ENCODE data around the gene TSSC4. TPM values are rescaled to one million over a fixed set of nuclear protein-coding genes. Genes with fewer than 3 reads are reported as not detected.

TSSC4 gene
- total RNA-seq, 1 experiment from 2014 or later = 90.1 TPM

DNA sequence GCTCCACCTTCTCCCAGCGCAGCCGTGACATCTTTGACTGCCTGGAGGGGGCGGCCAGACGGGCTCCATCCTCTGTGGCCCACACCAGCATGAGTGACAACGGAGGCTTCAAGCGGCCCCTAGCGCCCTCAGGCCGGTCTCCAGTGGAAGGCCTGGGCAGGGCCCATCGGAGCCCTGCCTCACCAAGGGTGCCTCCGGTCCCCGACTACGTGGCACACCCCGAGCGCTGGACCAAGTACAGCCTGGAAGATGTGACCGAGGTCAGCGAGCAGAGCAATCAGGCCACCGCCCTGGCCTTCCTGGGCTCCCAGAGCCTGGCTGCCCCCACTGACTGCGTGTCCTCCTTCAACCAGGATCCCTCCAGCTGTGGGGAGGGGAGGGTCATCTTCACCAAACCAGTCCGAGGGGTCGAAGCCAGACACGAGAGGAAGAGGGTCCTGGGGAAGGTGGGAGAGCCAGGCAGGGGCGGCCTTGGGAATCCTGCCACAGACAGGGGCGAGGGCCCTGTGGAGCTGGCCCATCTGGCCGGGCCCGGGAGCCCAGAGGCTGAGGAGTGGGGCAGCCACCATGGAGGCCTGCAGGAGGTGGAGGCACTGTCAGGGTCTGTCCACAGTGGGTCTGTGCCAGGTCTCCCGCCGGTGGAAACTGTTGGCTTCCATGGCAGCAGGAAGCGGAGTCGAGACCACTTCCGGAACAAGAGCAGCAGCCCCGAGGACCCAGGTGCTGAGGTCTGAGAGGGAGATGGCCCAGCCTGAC lies 2.5 kb downstream of the TSSC4 start:
- Histone ChIP-seq H3K36me3 (peaks cover 44% of the 10 kb centered on the region), H3K27me3 (no peaks in the 10 kb centered on the region), H3K4me3 (no peak overlapping the region), H3K9me3 (no peaks in the 10 kb centered on the region)
- no peak for DNase-seq

DNA sequence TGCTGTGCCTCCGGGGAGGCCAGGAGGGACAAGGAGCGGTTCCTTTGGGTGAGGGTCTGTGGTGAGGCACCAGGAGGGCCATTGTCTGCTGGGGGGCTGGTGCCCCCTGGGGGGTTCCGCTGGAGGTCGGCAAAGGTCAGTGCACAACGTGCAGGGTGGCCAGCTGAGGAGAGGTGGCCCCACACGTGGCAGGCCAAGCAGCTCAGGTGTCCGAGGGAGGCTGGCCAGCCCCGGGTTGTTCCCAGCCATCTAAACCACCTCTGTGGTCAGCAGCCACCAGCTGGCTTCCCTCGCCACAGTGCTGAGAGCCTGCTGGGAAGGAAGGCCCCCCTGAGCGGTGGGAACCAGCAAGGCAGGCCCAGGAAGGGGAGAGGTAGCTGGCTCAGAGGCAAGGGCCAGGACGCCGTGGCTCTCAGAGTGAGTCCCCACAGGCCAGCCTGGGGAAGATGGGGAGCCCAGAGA lies 4.2 kb downstream of the TSSC4 start:
- H3K4me3 ChIP-seq = no peak overlapping the region
- no peaks in the 10 kb centered on the region for H3K27me3 ChIP-seq
- no peaks in the 10 kb centered on the region for H3K9me3 ChIP-seq
- DNase-seq = no peak
- peaks cover 28% of the 10 kb centered on the region for H3K36me3 ChIP-seq

DNA sequence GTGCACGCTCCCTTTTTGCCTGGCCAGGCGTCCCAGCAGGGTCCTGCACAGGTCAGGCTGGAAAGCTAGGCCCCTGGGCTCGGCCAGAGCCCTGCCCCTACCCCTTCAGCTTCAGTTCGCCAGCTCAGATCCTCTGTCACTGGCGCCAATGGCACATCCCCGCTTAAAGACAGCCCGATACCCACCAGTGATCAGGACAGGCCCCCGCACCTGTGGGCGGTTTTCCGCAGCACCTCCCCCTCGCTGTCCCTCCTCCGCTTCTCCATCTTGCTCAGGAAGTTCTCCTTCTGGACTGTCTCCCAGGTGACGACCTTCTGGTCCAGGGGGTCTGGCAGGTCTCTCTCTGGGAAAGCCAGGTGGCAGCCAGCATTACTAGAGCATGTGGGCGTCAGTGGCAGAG lies 5.9 kb downstream of the TSSC4 start:
- no peak overlapping the region for H3K4me3 ChIP-seq
- peaks cover 26% of the 10 kb centered on the region for H3K36me3 ChIP-seq
- H3K27me3 ChIP-seq = no peaks in the 10 kb centered on the region
- no peak for DNase-seq
- no peaks in the 10 kb centered on the region for H3K9me3 ChIP-seq

DNA sequence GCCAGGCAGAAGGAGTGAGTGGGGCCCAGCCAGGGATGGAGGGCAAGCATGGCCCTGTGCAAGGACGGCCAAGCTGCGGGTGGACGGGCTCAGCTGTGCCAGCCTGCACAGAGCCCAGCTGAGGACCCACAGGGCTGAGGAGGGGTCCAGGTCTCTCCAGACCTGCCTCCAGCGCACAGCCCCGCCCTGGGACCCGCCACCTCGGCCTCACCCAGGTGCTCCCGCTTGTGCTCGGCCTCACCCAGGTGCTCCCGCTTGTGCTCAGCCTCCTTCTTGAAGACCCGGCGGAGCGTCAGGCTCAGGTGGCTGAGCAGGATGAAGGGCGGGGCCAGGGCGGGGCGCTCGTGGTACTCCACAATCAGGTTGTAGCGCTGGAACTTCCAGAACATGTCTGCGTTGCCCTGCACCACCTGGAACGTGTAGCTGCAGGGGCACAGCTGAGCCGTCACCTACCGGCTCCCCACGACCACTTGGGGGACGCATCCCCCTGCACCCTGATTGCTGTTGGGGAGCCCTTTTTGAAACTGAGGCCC lies 6.4 kb downstream of the TSSC4 start:
- no peak overlapping the region for H3K4me3 ChIP-seq
- H3K9me3 ChIP-seq = no peaks in the 10 kb centered on the region
- DNase-seq = no peak
- no peaks in the 10 kb centered on the region for H3K27me3 ChIP-seq
- peaks cover 24% of the 10 kb centered on the region for H3K36me3 ChIP-seq

DNA sequence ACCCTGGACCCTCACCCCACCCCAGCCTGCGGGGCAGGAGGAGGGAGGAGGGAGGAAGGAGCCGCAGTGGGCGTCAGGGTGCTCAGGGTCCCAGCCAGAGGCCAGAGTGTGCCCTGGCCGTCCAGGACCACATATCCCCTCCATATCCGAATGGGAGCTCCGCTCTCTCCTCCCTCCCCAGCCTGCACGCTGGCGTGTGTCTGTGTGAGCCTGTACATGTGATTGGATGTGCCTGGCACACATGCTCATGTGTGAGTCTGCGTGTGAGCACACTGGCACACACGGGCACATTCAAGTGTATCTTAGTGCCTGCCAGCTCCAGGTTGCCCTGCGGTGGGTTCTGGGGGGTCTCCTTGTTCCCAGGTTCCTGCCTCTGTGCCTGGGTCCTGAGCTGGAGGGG lies 8.1 kb downstream of the TSSC4 start:
- DNase-seq = no peak
- H3K36me3 ChIP-seq = peaks cover 7% of the 10 kb centered on the region; the same call in 1 of the 2 replicates

DNA sequence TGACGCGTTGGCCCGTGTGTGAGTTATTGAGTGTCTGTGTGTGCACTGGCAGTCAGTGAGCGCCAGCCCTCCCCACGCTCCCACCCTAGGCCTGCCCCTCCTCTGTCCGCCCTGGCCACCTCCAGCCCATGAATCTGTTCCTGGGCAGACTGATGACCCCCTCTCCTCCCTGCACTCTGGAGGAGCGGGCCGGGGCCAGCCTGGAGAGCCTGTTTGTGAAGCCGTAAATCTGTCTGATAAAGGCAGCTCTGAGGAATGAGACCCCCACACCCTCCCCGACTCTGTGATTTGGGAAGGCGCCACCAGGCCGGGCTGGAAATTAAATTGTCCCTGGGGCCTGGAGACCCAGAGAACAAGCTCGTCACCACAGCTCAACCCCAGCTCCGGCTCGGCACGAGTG lies 8.6 kb downstream of the TSSC4 start:
- Histone ChIP-seq H3K4me3 (no peak overlapping the region), H3K9me3 (no peaks in the 10 kb centered on the region), H3K36me3 (peaks cover 2% of the 10 kb centered on the region; the same call in 1 of the 2 replicates), H3K27me3 (no peaks in the 10 kb centered on the region)
- DNase-seq = no peak

More for the DNA sequence above, 8.1 kb downstream of the TSSC4 start:
- no peaks in the 10 kb centered on the region for H3K9me3 ChIP-seq
- H3K27me3 ChIP-seq = no peaks in the 10 kb centered on the region
- H3K4me3 ChIP-seq = no peak overlapping the region

DNA sequence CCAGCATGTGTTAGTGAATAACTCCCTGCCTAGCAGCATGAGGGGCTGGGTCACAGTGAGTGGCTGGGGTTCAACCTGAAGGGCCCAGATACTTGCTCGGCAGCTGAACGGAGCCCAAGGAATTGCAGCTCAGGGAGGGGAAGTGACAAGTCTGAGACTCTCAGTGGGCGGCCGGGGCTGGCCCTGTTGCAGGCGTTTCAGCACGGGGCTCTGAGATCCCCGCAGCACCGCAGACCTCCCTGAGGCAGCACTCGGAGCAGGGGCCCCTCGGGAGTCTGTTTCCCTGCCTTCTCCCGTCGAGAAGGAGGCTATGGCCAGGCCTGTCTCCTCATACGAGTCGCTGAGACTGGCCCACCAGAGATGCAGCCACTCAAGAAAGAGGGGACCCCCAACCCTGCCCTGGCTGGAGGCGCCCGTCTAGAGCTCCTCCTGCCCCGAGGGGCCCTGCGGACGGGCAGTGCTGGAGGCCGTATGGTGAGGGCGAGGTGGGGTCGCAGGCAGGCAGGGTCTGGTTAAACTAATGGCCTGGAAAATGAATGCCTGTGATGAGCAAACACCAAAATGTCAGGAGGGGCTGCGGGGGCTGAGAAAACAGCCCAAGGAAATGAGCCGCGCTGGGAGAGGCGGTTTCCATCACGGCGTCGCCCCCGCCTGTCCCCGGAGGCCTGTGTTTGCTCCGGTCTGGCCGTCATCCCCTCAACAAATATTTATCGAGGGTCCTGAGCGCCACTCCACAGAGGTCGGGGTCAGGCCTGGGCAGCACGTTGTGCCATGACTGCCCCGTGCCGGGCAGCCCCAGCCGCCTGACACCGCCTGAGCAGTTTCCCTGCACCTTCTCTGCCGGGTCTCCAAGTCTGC lies 9.3 kb downstream of the TSSC4 start:
- Histone ChIP-seq H3K27me3 (no peaks in the 10 kb centered on the region), H3K4me3 (no peak overlapping the region), H3K36me3 (no peaks in the 10 kb centered on the region), H3K9me3 (no peaks in the 10 kb centered on the region)
- DNase-seq = no peak

DNA sequence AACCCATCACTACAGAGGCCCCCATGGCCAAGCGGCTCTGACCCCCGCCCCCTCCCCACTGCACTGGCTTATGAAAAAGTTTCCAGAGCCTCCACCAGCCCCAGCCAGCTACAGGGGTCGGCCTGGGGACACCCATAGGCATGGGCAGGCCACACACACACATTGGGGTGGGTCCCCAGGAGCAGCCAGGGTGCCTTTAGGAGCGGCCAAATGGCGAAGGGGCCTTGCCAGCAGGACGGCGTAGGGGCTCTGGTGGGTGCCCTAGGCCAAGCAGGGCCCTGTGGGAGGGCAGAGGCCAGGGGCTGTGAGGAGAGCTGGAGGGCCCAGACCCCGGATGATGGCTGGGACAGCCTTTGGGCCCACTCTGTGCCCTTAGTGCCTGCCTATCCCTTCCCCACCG lies 10.1 kb downstream of the TSSC4 start:
- Histone ChIP-seq H3K27me3 (no peaks in the 10 kb centered on the region), H3K9me3 (no peaks in the 10 kb centered on the region), H3K4me3 (no peak overlapping the region), H3K36me3 (no peaks in the 10 kb centered on the region)
- no peak for DNase-seq

DNA sequence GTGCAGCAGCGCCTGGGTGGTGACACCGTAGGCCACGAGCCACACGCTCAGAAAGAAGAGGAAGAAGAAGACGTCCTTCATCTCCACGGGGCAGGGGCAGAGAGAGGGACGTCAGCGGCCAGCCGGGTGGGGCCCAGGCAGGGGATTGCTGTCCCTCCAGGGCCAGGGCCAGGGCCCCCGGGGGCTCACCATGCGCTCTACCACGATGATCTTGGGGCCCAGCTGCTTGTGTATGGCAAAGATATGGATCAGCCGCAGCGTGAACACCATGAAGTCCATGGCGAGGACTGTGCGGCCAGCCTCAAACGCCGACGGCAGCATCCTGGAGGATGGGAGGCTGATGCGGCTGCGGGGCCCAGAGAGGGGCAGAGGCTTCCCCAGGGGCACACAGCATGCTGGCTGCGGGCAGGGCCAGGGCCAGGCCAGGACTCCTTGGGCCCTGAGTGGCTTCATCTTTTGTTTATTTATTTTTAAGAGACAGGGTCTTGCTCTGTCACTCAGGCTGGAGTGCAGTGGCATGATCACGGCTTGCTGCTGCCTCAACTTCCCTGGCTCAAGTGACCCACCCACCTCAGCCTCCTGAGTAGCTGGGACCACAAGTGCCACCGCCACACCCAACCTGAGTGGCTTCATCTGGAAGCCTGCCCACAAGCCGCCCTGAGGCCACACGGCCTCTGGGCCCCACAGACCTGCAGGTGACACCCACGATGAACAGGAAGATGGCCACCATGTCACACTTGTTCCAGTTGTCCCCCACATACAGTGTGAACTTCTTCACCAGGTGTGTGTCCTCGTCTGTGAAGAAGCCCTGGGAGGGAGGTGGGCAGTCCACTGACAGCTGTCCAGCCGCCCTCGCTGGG lies 11.1 kb downstream of the TSSC4 start:
- DNase-seq = no peak
- Histone ChIP-seq H3K9me3 (no peaks in the 10 kb centered on the region), H3K4me3 (no peak overlapping the region), H3K27me3 (no peaks in the 10 kb centered on the region), H3K36me3 (no peaks in the 10 kb centered on the region)

DNA sequence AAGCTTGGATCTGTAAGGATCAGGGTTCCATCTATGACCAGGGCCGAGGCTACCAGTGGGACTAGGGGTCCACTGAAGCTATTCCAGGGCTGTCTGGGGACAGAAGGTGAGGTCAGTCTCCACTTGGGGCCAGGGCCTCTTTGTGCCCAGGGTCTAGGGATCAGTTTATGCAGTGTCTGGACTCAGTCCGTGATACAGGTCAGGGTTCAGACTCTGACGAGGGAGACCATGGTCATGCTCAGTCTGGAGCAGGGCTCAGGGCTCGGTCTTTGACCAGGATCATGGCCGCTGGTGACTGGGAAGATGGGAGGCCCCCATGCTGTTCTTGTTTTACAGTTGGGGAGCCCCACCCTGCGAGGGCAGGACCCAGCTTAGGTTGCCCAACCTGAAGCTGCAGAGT lies 11.8 kb downstream of the TSSC4 start:
- H3K9me3 ChIP-seq = no peaks in the 10 kb centered on the region
- DNase-seq = no peak
- no peak overlapping the region for H3K4me3 ChIP-seq
- no peaks in the 10 kb centered on the region for H3K27me3 ChIP-seq
- no peaks in the 10 kb centered on the region for H3K36me3 ChIP-seq

DNA sequence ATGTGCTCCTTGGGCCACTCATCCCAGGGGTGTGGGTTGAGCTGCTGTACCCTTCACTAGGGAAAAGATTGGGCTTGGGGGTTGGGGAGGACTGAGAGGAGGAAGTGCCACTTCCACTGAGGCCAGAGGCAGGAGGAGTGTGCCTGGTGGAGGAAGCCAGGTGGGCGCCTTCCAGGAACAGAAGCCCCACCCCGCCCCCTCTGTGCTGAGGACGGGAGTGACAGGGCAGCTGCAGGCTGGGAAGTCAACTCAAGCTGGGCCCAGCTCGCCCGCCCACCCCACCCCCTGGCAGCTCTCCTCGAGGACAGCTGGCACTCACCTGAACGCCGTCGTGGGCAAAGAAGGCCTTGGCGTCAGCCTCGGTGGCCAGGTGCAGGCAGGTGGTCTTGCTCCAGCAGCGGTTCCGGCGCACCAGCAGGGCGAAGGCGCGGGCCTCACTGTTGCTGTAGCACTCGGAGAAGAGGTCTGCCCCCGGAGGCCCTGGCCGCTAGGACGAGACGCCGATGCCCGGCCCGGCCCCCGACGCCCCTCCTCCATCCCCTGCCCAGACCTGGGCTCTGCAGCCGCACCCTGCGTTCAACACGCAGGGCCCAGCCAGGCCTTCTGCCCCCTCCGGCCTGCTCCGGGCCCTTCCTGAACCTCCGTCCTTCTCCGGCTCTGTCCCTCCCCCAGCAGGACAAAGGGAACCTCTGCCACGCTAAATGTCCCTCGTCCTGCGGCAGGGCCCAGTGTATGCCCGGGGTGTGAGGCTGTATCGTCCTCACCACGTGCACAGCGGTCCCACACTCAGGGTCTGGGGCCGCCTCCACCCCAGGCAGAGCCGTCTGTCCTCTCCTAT lies 13.4 kb downstream of the TSSC4 start:
- Histone ChIP-seq H3K27me3 (no peaks in the 10 kb centered on the region), H3K4me3 (no peak overlapping the region), H3K36me3 (no peaks in the 10 kb centered on the region), H3K9me3 (no peaks in the 10 kb centered on the region)
- no peak for DNase-seq

DNA sequence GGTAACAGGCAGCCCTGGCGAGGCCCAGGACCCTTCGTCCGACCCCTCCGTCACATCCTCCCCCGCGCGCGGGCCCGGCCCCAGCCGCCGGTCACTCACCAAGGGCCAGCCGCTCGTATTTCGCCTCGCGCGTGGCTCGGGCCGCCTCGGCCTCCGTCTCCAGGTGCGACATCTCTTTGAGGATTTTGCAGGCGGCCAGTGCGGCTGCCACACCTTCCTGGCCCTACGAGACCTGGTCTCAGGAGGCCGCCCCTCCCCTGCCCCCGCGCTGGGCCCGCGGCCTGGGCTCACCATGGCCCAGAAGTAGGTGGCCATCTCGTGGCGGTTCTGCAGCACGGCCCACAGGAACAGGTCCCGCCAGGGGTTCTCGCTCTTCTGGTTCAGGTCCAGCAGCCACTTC lies 14.1 kb downstream of the TSSC4 start:
- Histone ChIP-seq H3K36me3 (no peaks in the 10 kb centered on the region), H3K9me3 (no peaks in the 10 kb centered on the region), H3K4me3 (no peak overlapping the region), H3K27me3 (no peaks in the 10 kb centered on the region)
- no peak for DNase-seq

DNA sequence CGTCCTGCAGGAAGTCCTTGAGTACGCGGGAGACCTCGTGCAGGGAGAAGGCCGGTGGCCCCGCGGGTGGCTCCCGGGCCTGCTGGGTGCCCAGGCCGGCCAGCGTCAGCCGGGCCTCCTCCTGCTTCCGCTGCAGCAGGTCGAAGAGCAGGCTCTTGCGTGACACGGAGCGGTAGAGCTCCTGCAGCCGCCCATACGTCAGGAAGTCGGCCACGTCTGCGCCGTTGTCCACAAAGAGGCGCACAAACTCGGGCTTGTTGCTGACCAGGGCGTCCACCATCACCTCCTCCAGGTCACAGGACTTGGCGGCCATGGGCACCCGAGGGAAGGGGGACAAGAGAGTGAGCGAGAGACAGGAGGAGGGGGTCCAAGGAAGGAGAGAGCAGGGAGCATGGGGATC lies 14.6 kb downstream of the TSSC4 start:
- Histone ChIP-seq H3K27me3 (no peaks in the 10 kb centered on the region), H3K9me3 (no peaks in the 10 kb centered on the region), H3K4me3 (no peak overlapping the region), H3K36me3 (no peaks in the 10 kb centered on the region)
- no peak for DNase-seq

DNA sequence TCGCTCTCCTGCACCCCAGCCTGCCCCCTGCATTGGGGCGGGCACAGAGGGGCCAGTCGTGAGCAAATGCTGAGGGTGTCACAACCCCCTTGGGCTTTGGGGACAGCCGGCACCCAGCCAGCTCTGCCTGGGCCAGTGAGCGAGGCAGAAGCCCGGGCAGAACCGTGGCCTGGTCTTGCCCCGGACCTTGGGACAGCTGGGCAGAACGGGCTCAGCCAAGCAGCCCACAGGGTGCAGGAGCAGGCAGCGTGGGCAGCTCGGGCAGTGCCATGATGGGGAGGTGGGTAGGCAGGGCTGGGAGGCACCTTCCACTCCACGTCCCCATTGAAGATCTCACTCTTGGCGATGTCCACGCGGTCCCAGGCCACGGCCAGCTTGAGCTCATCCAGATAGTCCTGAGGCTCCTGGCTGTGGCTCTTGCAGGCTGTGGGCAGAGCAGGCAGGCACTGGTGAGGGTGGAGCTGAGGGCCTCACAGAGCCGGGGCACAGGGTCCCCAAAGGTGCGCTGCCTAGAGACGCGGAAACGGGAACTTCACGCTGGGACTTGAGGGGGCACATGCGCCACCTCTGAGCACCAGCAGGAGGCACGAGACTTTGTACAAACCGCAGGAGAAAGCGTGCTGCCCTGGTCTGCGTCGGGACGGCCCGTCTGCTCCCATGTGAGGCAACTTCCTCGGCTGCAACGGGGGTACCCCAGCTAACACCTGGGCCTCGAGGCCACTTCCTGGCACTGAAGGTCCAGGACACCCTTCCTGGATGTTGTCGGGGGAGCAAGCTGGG lies 15.2 kb downstream of the TSSC4 start:
- no peaks in the 10 kb centered on the region for H3K36me3 ChIP-seq
- H3K4me3 ChIP-seq = no peak overlapping the region
- no peaks in the 10 kb centered on the region for H3K9me3 ChIP-seq
- no peak for DNase-seq
- H3K27me3 ChIP-seq = no peaks in the 10 kb centered on the region

DNA sequence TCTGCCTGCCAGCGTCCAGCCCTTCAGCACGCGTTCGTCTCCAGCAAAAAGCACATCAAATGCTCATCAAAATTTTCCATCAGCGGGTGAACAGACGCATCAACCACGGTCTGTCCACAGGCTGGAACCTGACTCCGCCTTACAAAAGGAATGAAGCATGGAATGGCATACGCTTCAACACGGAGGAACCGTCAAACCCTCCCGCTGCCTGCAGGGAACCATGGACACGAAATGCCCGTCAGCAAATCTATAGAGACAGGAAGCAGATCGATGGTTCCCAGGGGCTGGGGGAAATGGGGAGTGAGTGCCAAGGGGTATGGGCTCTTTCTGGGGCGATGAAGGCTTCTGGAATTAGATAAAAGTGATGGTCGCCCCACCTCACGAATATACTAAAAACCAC lies 16.2 kb downstream of the TSSC4 start:
- H3K27me3 ChIP-seq = no peaks in the 10 kb centered on the region
- no peaks in the 10 kb centered on the region for H3K36me3 ChIP-seq
- no peak overlapping the region for H3K4me3 ChIP-seq
- no peak for DNase-seq
- H3K9me3 ChIP-seq = no peaks in the 10 kb centered on the region

All from MG63 (cell line).